Stimulated activated CD8-positive, alpha-beta memory T cell treated with anti-CD3 and anti-CD28 coated beads, Interleukin-4, amount 100 ng/mL, for 1 hour (primary cell): ENCODE measurements around the gene LGR6.

ENCODE experiments used
- DNase-seq, 2 donors: peaks; one replicate each; pipeline ENCODE4 v3.0.0-alpha.2; 2020; ENCODE audit warnings: low read depth in 2 of 2, low spot score in 1 of 2

Gene LGR6

DNA sequence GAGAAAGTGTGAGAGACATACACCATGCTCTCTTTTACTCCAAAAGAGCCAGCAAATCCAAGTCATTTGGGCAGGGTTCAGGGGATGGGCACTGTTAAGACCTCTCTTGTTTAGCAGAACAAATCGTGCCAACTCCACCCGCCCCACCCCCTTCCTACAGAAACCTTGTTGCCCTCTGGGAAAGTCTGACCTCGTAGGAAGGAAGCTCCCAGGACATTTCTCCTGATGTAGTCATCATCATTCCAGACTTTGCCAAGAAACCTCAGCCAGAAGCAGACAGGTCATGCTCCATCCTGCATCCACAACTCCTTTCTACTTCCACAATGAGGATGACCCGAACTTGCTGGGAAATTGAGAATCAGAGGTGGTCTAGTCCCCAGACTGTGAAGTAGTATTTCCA, 90.4 kb downstream of the LGR6 start:
- DNase-seq, result no peak

DNA sequence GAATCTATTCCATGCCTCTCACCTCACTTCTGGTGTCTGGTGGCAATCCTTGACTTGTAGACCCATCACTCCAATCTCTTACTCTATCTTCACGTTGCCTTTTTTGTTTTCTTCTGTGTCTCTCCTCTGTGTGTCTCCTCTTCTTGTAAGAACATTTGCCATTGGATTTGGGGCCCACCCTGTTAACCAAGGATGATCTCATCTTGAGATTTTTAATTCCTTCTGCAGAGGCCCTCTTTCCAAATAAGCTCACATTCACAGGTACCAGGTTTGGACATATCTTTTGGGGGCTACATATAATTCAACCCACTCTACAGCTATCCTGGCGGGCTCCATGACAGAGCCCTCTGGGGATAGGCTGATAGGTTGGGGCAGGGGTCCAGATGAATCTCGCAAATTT, 92.3 kb downstream of the LGR6 start:
- DNase-seq, result no peak

DNA sequence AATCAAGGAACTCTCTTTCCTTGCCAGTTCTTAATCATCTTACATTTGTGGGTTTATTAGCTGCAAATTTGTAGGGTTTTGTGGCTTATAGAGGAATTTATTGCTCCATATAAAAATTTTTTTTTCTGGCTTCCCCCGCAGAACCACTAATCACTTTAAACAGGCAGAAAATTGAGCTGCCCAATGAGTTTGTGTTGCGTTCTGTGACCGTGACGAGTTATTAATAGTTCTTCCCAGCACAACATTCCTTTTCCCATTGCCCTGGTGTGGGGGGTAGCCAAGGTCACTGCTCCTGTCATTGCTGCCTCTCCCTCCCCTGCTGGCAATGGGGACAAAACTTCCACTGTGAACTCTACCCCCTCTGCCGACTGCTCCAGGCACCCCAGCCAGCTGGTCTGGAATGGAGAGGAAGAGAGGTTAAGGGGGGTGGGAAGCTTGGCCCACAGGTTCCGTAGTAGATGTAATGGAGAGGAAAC, 93.1 kb downstream of the LGR6 start:
- DNase-seq, result no peak

- no peak for DNase-seq
Observed at GRCh38 chr1:202287196-202287595, 93.6 kb downstream of the LGR6 start.

DNA sequence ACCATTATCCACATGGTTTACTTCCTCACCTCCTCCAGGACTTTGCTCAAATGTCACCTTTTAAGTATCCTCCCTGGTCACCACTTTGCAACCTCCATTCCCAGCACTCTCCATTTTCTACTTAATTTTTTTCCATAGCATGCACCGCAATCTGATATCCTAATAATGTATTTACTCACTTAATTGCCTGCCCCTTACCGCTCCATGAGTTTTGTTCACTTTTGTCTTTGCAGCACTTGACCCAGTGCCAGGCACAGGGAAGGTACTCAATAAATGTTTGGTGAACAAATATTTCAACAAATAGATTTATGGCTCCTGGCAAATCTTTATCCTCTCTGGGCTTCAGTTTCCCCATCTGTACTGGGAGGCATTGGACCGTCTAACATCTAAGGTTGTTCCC, 94.6 kb downstream of the LGR6 start:
- DNase-seq, result no peak

GRCh38 chr1:202289009-202289408, 95.4 kb downstream of the LGR6 start:
- no peak for DNase-seq

DNA sequence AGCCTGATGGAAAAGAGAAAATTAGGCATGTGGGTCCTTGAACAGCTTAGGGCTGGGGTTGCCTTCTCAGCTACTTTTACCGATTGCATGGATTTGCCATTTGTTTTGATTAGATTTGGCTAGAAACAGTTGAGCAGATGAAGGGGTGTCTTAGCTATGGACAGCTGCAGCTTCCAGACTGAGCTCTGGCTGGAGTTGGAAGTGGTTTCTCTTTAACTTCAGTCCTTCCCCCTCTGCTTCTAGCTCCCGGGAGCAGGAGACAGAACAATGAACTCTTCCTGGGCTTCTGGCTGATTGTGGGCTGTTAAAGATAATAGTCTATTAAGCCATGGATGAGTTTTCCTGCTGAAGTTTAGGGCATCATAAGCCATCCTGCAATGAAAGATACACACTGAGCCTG, 97.4 kb downstream of the LGR6 start:
- DNase-seq, result no peak

DNA sequence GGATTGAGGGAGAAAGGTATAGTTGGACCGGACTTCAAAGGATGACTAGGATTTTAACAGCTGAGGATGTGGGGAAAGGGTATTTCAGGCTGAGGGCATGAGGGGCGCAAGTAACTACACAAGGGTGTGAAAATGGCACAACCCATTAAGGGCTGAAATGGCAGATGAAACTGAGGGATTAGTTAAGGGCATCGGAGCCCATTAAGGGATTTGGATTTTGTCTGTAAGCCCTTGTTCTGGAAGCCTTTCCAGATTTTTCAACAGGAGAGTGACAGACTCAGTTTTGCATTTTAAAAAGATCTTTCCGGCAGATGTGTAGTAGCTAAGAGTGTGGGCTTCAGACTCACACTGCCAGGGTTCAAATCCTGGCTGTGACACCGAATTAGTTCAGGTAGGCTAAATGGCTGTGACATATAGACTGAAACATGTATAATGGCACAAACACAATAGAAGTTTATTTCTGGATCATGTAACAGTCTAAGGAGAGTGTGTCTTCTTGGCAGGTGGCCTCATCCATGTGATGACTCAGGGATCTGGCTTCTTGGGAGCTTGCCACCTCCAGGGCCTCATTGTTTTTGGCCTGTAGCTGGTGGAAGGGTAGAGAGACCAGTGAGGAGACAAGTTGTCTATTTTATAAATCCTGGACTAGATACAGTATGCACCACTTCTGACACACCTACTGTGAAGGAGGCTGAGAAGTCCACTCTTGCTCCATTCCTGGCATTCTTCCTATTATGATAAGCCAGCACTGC, 98.5 kb downstream of the LGR6 start:
- no peak for DNase-seq

- no peak for DNase-seq
Observed at GRCh38 chr1:202292773-202293172, 99.2 kb downstream of the LGR6 start.

DNA sequence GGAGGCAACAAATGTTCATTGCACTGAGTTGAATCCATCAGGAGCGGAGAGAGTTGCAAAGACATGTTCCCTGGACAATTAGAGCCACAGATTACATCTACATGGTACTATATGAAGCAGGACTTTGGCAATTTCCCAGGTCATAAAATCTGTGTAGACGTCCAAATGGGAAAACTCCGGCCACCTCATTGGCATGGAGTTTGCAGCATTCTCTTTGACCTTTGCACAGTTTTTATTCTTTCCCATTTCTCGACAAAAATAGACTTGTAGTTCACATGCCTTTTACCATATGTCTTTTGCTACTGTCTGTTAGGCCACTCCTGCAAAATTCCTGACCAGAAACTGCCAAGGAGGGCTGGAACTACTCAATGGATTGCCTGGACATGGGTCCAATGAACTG, 100.0 kb downstream of the LGR6 start:
- DNase-seq, result no peak

DNA sequence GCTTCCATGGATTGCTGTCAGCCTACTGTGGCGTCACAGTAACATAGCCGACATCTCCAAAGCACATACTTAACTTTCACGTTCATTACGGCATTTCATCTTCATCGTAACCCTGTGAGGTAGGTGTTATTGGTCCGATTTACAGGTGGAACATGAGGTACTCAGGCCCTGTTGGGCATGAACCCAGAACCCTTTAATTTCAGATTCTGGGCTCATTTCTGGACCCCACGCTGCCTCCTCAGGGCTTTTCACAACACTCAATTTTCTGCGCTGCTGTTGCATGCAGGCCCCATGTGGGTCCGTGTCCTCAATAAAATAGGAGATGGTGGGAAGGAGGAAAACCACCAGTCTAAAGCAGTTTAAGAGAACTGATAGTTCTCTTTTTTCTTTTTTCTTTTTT, 108.6 kb downstream of the LGR6 start:
- no peak for DNase-seq

DNA sequence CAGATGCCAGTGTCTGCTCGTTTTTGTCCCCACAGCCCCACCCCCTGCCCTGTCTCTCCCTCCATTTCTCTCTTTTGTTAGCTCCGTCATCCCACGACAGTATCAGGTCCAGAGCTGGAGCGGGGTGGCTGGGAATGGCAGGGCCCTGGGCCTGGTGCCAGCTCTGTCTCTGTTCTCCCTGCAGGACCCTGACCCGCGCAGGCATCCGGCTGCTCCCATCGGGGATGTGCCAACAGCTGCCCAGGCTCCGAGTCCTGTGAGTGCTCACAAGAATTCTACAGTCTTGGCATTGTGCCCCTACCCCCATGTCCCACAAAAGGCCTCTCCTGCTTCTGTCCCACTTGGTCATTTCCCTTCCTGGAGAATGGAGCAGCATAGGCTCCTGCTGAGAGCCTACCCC, 110.8 kb downstream of the LGR6 start:
- DNase-seq, result no peak

- DNase-seq, result no peak
Observed at GRCh38 chr1:202305168-202305567, 111.6 kb downstream of the LGR6 start.

DNA sequence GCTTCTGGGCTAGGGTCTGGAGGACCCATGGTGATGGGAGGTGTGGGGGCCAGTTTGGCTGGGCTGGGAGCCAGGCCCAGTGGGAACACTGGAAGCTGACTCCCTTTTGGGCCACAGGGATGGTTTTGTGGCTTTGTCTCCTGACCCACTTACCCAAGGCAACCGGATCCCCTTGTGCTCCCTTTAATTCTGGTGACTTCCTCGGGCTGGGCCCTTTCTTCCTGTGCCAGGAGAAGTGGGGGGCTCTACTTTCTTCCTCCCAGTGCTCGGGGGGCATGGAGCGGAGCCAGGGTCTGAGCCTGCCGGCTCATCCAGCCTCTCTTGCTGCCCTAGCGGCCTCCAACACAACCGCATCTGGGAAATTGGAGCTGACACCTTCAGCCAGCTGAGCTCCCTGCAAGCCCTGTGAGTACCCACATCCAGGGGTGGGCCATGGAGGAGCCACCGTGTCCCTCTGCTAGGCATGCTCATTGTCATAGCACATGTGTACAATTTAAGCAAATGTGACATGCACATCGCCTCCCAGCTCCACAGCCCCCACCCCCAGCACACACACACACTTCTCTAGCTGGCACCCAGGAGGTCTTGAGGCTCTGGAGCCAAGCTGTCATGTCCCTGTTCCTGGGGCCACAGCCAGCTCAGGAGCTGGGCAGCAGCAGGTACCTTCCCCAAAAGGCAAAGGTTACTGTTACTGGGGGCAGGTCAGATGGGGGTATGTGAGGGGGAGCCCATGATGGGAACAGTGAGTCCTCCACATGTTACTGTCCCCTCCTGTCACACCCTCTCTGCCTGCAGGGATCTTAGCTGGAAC, 113.1 kb downstream of the LGR6 start:
- DNase-seq, result no peak

DNA sequence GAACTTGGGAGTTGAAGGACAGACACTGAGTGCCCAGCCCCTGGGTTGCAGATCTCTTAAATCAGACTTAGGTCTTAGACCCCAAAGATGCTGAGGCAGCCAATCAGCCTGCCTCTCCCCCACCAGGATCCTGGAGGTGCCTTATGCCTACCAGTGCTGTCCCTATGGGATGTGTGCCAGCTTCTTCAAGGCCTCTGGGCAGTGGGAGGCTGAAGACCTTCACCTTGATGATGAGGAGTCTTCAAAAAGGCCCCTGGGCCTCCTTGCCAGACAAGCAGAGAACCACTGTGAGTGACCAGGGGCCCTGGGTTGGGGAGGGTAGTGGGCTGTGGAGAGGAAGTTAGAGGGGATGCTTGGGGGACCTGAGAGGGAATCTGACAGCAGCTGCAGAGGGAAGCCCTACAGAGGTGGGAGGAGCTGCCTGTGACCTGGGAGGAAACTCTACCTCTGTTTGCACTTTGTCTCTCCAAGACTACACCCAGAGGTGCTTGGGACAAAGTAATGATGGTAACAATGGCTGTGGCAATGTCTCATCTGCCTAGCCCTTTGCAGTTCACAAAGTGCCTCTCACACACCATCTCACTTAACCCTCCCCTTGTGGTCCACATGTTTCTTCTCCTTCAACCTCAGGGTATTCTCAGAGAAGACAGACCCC, 116.6 kb downstream of the LGR6 start:
- no peak for DNase-seq

DNA sequence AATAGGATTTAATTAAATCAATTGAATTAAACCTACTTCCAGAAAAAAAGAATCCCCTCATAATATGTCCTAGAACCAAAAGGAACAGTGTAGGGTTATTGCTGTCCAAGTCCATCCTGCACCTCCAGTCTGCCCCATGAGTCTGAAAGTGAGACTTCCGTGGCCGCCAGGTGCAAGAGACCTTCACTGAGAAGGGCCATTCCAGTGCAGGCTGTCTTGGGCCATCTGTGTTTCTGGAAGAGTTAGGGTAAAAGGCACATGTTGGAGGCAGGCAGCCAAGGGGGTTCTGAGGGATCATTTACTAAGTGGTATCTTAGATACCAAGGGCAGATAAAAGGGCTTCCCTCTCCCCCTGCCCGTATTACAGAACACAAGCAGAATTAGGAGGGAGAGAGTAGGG, 117.1 kb downstream of the LGR6 start:
- no peak for DNase-seq

DNA sequence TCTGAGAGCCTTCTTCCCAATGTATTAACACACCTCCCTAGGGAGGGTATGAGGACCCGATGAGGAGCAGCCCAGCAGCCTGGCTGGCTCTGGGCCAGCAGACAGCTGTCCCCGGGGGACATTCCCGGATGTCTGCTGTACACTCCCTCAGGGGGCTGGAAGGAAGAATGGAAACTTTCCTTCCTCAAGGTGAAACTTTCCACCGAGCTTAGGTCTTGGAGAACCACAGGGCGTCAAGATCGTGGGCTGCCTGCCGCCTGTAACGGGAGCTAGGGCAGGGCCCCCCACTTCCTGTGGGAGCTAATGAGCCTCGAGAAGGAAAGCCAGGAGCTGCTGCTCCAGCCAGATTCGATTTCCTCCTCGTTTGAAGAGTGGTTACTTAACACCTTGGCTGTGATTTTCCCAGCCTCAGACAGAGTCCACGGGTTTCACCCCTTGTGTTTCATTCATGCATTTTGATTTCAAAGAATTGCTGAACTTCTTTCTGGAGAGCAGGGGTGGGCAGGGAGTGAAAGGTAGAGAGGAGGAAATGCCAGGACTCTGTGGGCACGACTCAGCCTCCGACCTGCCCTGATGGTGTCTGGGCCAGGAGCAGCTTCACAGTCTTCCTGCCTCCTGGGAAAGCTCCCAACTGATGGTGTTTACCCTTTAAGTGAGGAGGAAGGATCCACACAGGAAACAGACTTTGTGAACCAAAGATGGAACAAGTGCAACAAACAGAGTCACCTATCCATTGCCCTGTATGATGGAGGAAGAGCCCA, 118.5 kb downstream of the LGR6 start:
- DNase-seq, result no peak

- DNase-seq, result peak; percentile 38 to 60
Observed at GRCh38 chr1:202315576-202316168, 122.1 kb downstream of the LGR6 start.

DNA sequence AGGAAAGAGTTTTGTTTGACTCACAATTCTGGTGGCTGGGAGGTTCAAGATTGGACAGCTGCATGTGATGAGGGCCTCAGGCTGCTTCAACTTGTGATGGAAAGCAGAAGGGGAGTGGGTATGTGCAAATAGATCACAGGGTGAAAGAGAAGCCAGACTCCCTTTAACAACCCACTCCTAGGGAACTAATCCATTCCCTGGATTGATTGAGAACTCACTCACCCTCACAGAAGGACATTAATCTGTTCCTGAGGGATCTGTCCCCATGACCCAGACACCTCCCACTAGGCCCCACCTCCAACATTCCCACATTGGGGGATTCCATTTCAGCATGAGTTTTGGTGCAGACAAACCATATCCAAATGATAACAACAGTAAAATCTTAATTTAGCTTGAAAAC, 122.6 kb downstream of the LGR6 start:
- DNase-seq, result no peak

DNA sequence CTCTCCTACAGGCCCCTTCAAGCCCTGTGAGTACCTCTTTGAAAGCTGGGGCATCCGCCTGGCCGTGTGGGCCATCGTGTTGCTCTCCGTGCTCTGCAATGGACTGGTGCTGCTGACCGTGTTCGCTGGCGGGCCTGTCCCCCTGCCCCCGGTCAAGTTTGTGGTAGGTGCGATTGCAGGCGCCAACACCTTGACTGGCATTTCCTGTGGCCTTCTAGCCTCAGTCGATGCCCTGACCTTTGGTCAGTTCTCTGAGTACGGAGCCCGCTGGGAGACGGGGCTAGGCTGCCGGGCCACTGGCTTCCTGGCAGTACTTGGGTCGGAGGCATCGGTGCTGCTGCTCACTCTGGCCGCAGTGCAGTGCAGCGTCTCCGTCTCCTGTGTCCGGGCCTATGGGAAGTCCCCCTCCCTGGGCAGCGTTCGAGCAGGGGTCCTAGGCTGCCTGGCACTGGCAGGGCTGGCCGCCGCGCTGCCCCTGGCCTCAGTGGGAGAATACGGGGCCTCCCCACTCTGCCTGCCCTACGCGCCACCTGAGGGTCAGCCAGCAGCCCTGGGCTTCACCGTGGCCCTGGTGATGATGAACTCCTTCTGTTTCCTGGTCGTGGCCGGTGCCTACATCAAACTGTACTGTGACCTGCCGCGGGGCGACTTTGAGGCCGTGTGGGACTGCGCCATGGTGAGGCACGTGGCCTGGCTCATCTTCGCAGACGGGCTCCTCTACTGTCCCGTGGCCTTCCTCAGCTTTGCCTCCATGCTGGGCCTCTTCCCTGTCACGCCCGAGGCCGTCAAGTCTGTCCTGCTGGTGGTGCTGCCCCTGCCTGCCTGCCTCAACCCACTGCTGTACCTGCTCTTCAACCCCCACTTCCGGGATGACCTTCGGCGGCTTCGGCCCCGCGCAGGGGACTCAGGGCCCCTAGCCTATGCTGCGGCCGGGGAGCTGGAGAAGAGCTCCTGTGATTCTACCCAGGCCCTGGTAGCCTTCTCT, 124.6 kb downstream of the LGR6 start:
- no peak for DNase-seq
